ENCODE data around the gene TNRC18. TPM values are rescaled to one million over a fixed set of nuclear protein-coding genes. Genes with fewer than 3 reads are reported as not detected.
A peak's percentile ranks its signal among the peaks of the same experiment; 100 is the strongest.

The TNRC18 gene
- total and polyA plus RNA-seq, 9 of the 15 experiments (the other 6 are each of a cell fraction or from before 2014, with no cell fraction given): 0.03 to 43.2 (median 18.0) TPM

GRCh38 chr7:5457245-5457735 lies 33.7 kb upstream of the TNRC18 start (continued):
- TF ChIP-seq ETV6 (IDR thresholded peaks at IDR 0.05; ENCODE audit: borderline replicate concordance in 1 of 2, low read depth in 2 of 2, low read length in 1 of 2): no peak
- no peak for TF ChIP-seq ETV6 (CRISPR knock-in tag; IDR thresholded peaks at IDR 0.05; ENCODE audit: borderline replicate concordance)
- TF ChIP-seq BCL6 (CRISPR knock-in tag; IDR thresholded peaks at IDR 0.05): no peak
- no peak for TF ChIP-seq NFE2L1 (tag; IDR thresholded peaks at IDR 0.05; ENCODE audit: borderline replicate concordance, low read depth)
- no peak for TF ChIP-seq HDAC2 (IDR thresholded peaks at IDR 0.05)
- no peak for TF ChIP-seq ZNF766 (CRISPR knock-in tag; conservative IDR thresholded peaks at IDR 0.05)
- TF ChIP-seq PHB (CRISPR knock-in tag; IDR thresholded peaks at IDR 0.05): no peak
- TF ChIP-seq TBP (optimal IDR thresholded peaks at IDR 0.05; ENCODE audit: low read depth, low read length): no peak
- peak; percentile 85 for TF ChIP-seq MYBL2 (IDR thresholded peaks at IDR 0.05; ENCODE audit: low read depth)
- no peak for TF ChIP-seq MYBL2 (CRISPR knock-in tag; IDR thresholded peaks at IDR 0.05; ENCODE audit: borderline replicate concordance)
- no peak for TF ChIP-seq RBBP5 (IDR thresholded peaks at IDR 0.05; ENCODE audit: borderline replicate concordance, insufficient read depth, low read length, poor library complexity, severe bottlenecking)
- peak; percentile 56; the same call in 1 of the 2 replicates for TF ChIP-seq MAFF (IDR thresholded peaks at IDR 0.05; ENCODE audit: low read length)
- no peak for TF ChIP-seq ZNF445 (CRISPR knock-in tag; IDR thresholded peaks at IDR 0.05; ENCODE audit: low read depth)
- no peak for TF ChIP-seq PRPF4 (IDR thresholded peaks at IDR 0.05; ENCODE audit: insufficient read depth, low read depth, low read length, poor library complexity, severe bottlenecking)
- no peak for TF ChIP-seq NFYB (IDR thresholded peaks at IDR 0.05; ENCODE audit: extremely low read depth, insufficient read length)
- no peak for TF ChIP-seq CTCFL (IDR thresholded peaks at IDR 0.05; ENCODE audit: borderline replicate concordance, insufficient read depth, low read depth, low read length, poor library complexity, severe bottlenecking)
- no peak for TF ChIP-seq ZNF551 (CRISPR knock-in tag; IDR thresholded peaks at IDR 0.05)
- TF ChIP-seq BRD4 (IDR thresholded peaks at IDR 0.05): peak; percentile 67
- no peak for TF ChIP-seq TCF3 (CRISPR knock-in tag; IDR thresholded peaks at IDR 0.05)
- TF ChIP-seq MAFG (tag; conservative IDR thresholded peaks at IDR 0.05): peak; percentile 68
- TF ChIP-seq CBX5 (IDR thresholded peaks at IDR 0.05; ENCODE audit: borderline replicate concordance, low read depth): no peak
- no peak for TF ChIP-seq SAFB (IDR thresholded peaks at IDR 0.05; ENCODE audit: borderline replicate concordance, low read depth, low read length)
- TF ChIP-seq, protein P1, sequence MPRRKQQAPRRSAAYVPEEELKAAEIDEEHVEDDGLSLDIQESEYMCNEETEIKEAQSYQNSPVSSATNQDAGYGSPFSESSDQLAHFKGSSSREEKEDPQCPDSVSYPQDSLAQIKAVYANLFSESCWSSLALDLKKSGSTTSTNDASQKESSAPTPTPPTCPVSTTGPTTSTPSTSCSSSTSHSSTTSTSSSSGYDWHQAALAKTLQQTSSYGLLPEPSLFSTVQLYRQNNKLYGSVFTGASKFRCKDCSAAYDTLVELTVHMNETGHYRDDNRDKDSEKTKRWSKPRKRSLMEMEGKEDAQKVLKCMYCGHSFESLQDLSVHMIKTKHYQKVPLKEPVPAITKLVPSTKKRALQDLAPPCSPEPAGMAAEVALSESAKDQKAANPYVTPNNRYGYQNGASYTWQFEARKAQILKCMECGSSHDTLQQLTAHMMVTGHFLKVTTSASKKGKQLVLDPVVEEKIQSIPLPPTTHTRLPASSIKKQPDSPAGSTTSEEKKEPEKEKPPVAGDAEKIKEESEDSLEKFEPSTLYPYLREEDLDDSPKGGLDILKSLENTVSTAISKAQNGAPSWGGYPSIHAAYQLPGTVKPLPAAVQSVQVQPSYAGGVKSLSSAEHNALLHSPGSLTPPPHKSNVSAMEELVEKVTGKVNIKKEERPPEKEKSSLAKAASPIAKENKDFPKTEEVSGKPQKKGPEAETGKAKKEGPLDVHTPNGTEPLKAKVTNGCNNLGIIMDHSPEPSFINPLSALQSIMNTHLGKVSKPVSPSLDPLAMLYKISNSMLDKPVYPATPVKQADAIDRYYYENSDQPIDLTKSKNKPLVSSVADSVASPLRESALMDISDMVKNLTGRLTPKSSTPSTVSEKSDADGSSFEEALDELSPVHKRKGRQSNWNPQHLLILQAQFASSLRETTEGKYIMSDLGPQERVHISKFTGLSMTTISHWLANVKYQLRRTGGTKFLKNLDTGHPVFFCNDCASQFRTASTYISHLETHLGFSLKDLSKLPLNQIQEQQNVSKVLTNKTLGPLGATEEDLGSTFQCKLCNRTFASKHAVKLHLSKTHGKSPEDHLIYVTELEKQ (CRISPR knock-in tag; IDR thresholded peaks at IDR 0.05): no peak
- no peak for TF ChIP-seq ZNF12 (CRISPR knock-in tag; IDR thresholded peaks at IDR 0.05)
